ENCODE data around the gene ARHGEF2. TPM values are rescaled to one million over a fixed set of nuclear protein-coding genes. Genes with fewer than 3 reads are reported as not detected.

Gene ARHGEF2
- polyA plus RNA-seq, 2 of the 4 experiments (the other 2 are of a cell fraction) = 21.3 to 67.4 TPM

GRCh38 chr1:155976062-155976912, 2.1 kb downstream of the ARHGEF2 start:
- 10% methylated on average over 13 of the region's 14 CpGs for WGBS (ENCODE audit: missing lambda C conversion rate)
- peak in 1 of 2 experiments; percentile 13; a peak in 2 of 6 replicates for ATAC-seq
- Histone ChIP-seq H3K9me3 (no peaks in the 10 kb centered on the region), H3K4me3 (peak overlapping the region; percentile 90), H3K4me1 (peaks cover 73% of the 10 kb centered on the region), H3K4me2 (peak overlapping the region; percentile 93), H3K27ac (peak overlapping the region; percentile 98 to 99)
- FAIRE-seq = no peak
- TF ChIP-seq ZSCAN20 (CRISPR knock-in tag; IDR thresholded peaks at IDR 0.05) (no peak), JUNB (IDR thresholded peaks at IDR 0.05) (no peak), TFCP2L1 (CRISPR knock-in tag; IDR thresholded peaks at IDR 0.05) (no peak), CHD4 (IDR thresholded peaks at IDR 0.05; ENCODE audit: borderline replicate concordance) (no peak), MAFK (IDR thresholded peaks at IDR 0.05; ENCODE audit: partially characterized antibody) (no peak)
- CTCF ChIA-PET = interaction anchor here (1.1 to 24.7 kb wide), 10 partner anchors 7 to 90 kb away, joined by 3 to 423 read pairs (median 10); partner anchors contain the start of gene RXFP4
- POLR2A ChIA-PET = interaction anchor here (0.7 kb wide), 1 partner anchor 15 kb away, joined by 4 read pairs; no protein-coding TSS in a partner anchor
- peak in 1 of 2 experiments; percentile 38 for DNase-seq (ENCODE audit: low read depth in 1 of 2, low spot score in 1 of 2)

GRCh38 chr1:155975375-155976061, 2.8 kb downstream of the ARHGEF2 start:
- no peak for FAIRE-seq

GRCh38 chr1:155974208-155975115, 3.9 kb downstream of the ARHGEF2 start:
- TF ChIP-seq MAFK (IDR thresholded peaks at IDR 0.05; ENCODE audit: partially characterized antibody) = no peak
- TF ChIP-seq KDM5A (IDR thresholded peaks at IDR 0.05) = no peak
- TF ChIP-seq ZSCAN20 (CRISPR knock-in tag; IDR thresholded peaks at IDR 0.05) = no peak
- TF ChIP-seq RARB (CRISPR knock-in tag; IDR thresholded peaks at IDR 0.05) = no peak
- TF ChIP-seq NFE2L2 (conservative IDR thresholded peaks at IDR 0.05; ENCODE audit: low read length) = no peak
- TF ChIP-seq PBX3 (IDR thresholded peaks at IDR 0.05) = no peak
- no peak for TF ChIP-seq MAX (IDR thresholded peaks at IDR 0.05)
- TF ChIP-seq NR3C1 (IDR thresholded peaks at IDR 0.05) = no peak
- no peak for TF ChIP-seq RAD21 (conservative IDR thresholded peaks at IDR 0.05 in 1 of 2, IDR thresholded peaks at IDR 0.05 in 1 of 2)
- CTCF ChIA-PET = interaction anchor here (0.5 to 24.7 kb wide), 12 partner anchors 9 to 122 kb away, joined by 3 to 423 read pairs (median 4); partner anchors contain the start of genes RXFP4 and UBQLN4
- 81% methylated on average over 13 of the region's 13 CpGs for WGBS (ENCODE audit: missing lambda C conversion rate)
- DNase-seq (ENCODE audit: low read depth in 1 of 2, low spot score in 1 of 2) (no peak), FAIRE-seq (no peak), ATAC-seq (no peak)
- peaks cover 73% of the 10 kb centered on the region for H3K4me1 ChIP-seq
- H3K9me3 ChIP-seq = no peaks in the 10 kb centered on the region
- H3K27ac ChIP-seq = peak overlapping the region in 1 of 2 experiments; percentile 99; a peak in 3 of 6 replicates
- H3K4me2 ChIP-seq = peak overlapping the region; percentile 93
- no peak overlapping the region for H3K4me3 ChIP-seq
- POLR2A ChIA-PET = interaction anchor here (0.5 to 1.3 kb wide), 4 partner anchors 9 to 220 kb away, joined by 3 to 8 read pairs (median 4); no protein-coding TSS in a partner anchor

More at GRCh38 chr1:155975375-155976061, 2.8 kb downstream of the ARHGEF2 start:
- Histone ChIP-seq H3K27ac (peak overlapping the region; percentile 14 to 99; a peak in 4 of 6 replicates), H3K4me2 (peak overlapping the region; percentile 93), H3K4me1 (peaks cover 73% of the 10 kb centered on the region), H3K9me3 (no peaks in the 10 kb centered on the region), H3K4me3 (peak overlapping the region; percentile 90; the same call in 2 of the 3 replicates)
- DNase-seq (ENCODE audit: low read depth in 1 of 2, low spot score in 1 of 2) (no peak), ATAC-seq (no peak)
- no peak for TF ChIP-seq MAZ (IDR thresholded peaks at IDR 0.05; ENCODE audit: borderline replicate concordance, low read depth, low read length)
- TF ChIP-seq BHLHE40 (IDR thresholded peaks at IDR 0.05; ENCODE audit: low read depth, low read length) = no peak
- no peak for TF ChIP-seq ESRRA (IDR thresholded peaks at IDR 0.05; ENCODE audit: borderline replicate concordance, low read length)
- no peak for TF ChIP-seq ZSCAN20 (CRISPR knock-in tag; IDR thresholded peaks at IDR 0.05)
- no peak for TF ChIP-seq EHF (CRISPR knock-in tag; IDR thresholded peaks at IDR 0.05)
- no peak for TF ChIP-seq CBX8 (IDR thresholded peaks at IDR 0.05)
- TF ChIP-seq TFCP2L1 (CRISPR knock-in tag; IDR thresholded peaks at IDR 0.05) = no peak
- ChIA-PET CTCF (interaction anchor here (0.5 to 24.7 kb wide), 13 partner anchors 8 to 91 kb away, joined by 3 to 423 read pairs (median 5); partner anchors contain the start of genes RXFP4 and UBQLN4), POLR2A (interaction anchor here (0.6 to 1.3 kb wide), 2 partner anchors 8 to 138 kb away, joined by 4 to 8 read pairs; no protein-coding TSS in a partner anchor)
- WGBS (ENCODE audit: missing lambda C conversion rate) = 64% methylated on average over 4 of the region's 4 CpGs
